ENCODE results near the gene LYZL4.

LYZL4 gene

DNA sequence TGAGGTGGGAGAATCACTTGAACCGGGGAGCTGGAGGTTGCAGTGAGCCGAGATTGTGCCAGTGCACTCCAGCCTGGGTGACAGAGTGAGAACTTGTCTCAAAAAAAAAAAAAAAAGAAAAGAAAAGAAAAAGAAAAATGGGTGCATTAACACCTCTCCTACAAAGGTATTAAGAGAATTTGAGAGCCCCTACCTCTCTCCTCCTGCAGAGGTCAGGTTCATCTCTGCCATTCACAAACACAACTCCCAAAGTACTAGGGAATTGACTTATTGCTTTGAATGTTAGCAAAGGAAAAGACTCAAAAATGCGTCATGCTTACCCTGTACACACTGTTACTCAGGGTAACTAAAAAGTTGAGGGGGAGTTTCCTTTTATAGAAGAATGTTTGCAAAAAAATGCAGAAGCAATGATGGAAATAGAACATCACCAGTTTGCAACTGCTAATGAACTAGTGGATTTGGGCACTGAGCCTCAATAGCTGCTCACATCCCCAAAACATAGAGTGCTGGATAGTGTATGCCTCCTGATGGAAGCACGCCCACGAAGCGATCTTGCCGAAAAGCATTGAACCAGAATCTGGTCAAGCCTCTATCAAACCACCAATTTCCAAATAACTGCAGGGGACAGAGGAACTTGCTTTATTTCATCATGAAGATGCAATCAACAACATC is 15.5 kb upstream of the LYZL4 start:
- DNase-seq (ENCODE audit: low read depth) = no peak

GRCh38 chr3:42424911-42425310 is 14.5 kb upstream of the LYZL4 start:
- DNase-seq (ENCODE audit: low read depth) = no peak

GRCh38 chr3:42421818-42422796 is 11.7 kb upstream of the LYZL4 start:
- DNase-seq (ENCODE audit: low read depth) = no peak

GRCh38 chr3:42419563-42419962 is 9.2 kb upstream of the LYZL4 start:
- no peak for DNase-seq (ENCODE audit: low read depth)

GRCh38 chr3:42412526-42413155 is 2.2 kb upstream of the LYZL4 start:
- no peak for DNase-seq (ENCODE audit: low read depth)

GRCh38 chr3:42411429-42411828 is 1.0 kb upstream of the LYZL4 start:
- DNase-seq (ENCODE audit: low read depth) = no peak

GRCh38 chr3:42408156-42408555 is 2.3 kb downstream of the LYZL4 start:
- no peak for DNase-seq (ENCODE audit: low read depth)

GRCh38 chr3:42406727-42407450 is 3.5 kb downstream of the LYZL4 start:
- DNase-seq (ENCODE audit: low read depth) = no peak

- no peak for DNase-seq (ENCODE audit: low read depth)
Measured at GRCh38 chr3:42405857-42406256, 4.6 kb downstream of the LYZL4 start.

- no peak for DNase-seq (ENCODE audit: low read depth)
Measured at GRCh38 chr3:42403737-42404136, 6.7 kb downstream of the LYZL4 start.

GRCh38 chr3:42402394-42403096 is 7.9 kb downstream of the LYZL4 start:
- DNase-seq (ENCODE audit: low read depth) = no peak

DNA sequence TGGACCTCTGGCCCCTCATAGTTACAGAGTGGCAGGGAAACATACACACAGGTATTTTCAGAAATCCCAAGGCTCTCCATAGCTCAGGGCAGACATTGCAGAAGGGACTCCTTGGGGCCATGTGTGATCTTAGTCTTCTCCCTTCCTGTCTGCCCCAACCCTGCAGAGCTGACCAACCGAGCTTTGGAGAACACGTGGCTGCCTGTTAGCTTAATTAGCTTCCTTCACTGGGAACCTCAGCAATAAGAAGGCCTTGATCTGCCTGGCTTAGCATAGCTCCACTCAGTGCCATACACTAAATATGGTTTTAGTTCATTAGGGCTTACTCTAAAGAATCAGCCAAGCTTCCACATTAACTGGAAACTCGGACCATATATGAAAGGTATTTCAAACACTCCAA is 12.3 kb downstream of the LYZL4 start:
- DNase-seq (ENCODE audit: low read depth) = no peak

GRCh38 chr3:42397644-42398043 is 12.8 kb downstream of the LYZL4 start:
- DNase-seq (ENCODE audit: low read depth) = no peak

DNA sequence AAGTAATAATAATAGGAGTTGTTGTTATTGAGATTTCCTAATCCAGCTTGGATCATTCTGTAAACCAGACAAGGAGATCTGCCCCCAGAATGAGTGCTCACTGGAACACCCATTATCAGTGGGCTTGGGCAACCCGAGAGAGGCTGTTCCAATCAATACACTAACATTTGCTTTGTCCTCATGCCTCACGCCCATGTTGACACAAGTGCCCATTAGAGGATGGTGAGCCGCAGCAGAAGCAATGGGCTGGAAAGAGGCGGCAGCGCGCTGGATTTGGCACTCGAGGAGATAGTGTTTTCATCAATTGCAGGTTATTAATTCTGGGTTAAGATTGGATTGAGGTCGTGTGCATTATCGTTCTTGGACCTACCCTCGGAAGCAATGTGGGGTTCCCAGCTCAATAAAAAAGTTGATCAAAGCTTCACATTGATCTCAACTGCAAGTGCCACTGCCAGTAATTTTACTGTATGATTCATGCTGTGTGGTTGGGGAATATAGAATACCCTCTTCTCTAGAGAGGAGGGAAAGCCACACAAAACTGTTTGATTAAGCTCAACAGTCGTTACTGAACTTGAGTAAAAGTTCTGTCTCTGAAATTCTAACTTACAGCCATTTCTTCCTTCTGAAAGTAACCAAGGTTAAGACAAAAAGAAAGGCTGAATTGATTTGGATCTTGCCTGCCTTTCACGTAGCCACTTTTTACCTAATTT is 15.7 kb downstream of the LYZL4 start:
- DNase-seq (ENCODE audit: low read depth) = no peak

DNA sequence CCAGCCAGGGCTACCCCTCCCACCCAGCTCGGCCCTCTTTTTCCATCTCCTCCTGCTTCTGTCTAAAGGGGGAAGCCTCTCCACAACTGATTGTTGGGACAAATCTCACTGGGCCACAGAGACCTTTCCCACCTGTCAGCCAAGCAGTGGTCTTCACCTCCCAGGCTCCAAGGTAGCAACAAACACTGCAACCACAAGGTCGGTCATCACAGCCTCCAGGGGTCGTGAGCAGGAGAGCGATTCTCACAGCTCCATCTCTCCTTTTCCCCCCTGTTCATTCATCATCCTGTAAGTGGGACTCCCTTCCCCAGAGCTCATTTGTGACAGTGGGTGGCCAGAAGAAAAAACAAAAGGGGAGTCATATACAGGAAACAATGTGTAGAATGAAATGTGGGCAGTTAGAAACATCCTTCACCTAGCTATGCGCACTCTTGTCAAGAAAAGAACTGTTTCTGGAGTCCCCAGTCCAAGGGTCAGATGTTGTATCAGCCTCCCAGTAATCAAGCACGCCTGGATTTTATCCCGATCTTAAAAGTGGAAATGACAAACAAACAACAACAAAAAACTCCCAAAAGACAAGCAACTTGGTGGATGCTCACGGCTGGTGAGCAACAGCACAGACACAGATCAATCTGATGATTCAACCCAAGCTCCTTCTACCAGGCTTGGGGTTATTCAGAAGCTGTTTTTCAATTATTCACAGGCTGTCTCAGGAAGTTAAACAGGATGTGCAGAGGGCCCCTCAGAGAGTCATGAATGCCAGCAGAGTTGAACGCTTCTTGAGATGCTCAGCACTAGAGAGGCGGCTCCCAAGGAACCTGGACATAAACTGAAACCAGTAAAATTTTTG is 22.4 kb downstream of the LYZL4 start:
- DNase-seq (ENCODE audit: low read depth) = no peak

DNA sequence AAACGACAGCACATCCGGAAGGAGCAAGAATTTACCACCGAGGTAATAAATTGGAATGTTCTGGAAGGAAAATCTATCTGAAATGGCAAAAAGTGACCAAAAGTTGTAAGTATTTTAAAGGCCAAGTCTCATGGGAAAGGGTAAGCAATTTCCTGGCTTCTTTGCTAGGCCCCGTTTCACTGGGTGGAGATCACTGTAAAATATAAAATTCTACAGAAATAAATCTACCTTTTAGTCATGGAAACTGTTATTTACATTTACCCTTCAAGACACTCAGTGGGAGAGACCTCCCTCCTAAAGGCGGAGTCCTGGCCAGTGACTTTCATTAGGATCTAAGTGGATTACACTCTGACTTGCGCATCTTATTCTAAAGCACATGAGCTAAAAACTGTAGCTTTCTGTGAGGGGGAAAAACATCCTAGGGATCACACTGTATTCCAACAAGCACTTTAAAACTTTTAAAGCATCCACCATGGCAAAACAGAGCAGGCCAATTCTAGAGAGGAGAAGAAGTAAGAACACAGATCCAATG is 28.8 kb downstream of the LYZL4 start:
- no peak for DNase-seq (ENCODE audit: low read depth)

GRCh38 chr3:42377681-42378080 is 32.7 kb downstream of the LYZL4 start:
- DNase-seq (ENCODE audit: low read depth) = no peak

DNA sequence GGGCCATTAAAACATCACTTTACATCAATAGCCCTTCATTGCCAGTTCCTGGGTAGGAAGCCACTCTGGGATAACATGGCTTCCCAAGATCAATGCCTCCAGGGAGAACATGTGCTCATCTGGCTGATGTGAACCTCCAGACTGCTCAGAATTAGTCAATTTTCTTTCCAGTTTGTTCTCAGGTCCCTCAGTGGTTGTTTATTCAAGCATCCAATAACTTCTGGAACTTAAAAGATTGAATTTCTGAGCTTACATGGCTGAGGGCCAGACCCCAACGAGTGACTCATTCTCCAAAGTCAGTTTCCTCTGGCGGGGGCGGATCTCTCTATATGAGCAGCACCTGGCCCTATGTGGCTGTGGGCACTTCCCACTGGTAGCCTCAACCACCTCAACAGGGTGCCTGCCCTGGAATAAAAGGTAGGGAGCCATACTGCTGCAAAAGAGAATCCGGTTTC is 34.0 kb downstream of the LYZL4 start:
- DNase-seq (ENCODE audit: low read depth) = peak; percentile 65

DNA sequence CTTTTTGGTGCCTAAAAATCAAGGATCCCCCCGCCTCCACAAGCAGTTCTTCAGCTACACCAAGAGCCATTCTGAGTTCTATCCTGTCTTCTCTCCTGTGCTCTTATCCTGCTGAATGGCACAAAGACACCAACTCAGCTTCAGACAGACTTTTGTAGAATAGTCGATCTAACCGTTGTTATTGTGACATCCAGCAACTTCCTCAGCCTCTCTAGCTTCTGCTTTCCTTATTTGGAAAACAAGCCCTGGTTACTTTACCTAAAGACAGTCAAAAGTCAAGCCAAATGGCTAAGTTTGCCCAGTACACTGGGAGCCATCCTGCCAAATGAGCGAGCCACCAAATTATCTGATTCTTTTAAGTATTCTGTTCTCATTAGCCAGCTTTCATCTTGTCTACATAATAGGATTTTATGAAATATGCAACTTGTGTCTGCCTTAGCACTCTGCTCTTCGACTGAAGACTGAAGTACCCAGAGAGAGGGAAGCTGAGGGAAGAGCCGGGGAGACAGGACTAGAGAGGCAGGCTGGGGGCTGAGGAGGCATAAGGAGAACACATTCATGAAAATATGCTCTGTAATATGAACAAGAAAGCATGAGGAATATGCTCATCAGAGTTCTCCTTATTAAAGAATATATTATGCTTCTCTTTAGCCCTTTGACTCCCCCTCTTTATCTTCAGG is 35.1 kb downstream of the LYZL4 start:
- DNase-seq (ENCODE audit: low read depth) = no peak
